ENCODE results near the gene C21orf58.

DNA sequence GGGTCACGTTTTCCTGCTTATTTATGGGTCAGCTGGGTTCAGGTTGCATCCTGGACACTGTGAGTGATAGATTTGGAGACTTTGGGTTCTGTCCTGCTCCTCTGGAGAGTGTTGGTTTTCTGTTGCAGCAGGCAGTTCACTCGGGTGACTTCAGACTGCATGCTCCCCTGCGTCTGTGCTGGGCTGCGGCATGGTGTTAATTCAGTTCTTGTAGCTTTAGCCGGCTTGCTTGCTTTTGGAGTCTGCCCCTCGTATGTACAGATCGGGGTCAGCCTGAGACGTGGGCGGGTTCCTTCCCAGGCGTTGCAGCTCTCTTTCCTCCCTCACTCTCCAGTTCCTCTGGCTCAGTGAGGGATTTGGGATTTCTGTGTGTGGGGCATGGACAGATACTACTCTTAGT is 38.3 kb upstream of the C21orf58 start:
- TF ChIP-seq, protein P1, sequence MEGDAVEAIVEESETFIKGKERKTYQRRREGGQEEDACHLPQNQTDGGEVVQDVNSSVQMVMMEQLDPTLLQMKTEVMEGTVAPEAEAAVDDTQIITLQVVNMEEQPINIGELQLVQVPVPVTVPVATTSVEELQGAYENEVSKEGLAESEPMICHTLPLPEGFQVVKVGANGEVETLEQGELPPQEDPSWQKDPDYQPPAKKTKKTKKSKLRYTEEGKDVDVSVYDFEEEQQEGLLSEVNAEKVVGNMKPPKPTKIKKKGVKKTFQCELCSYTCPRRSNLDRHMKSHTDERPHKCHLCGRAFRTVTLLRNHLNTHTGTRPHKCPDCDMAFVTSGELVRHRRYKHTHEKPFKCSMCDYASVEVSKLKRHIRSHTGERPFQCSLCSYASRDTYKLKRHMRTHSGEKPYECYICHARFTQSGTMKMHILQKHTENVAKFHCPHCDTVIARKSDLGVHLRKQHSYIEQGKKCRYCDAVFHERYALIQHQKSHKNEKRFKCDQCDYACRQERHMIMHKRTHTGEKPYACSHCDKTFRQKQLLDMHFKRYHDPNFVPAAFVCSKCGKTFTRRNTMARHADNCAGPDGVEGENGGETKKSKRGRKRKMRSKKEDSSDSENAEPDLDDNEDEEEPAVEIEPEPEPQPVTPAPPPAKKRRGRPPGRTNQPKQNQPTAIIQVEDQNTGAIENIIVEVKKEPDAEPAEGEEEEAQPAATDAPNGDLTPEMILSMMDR (IDR thresholded peaks at IDR 0.05) = no peak
- TF ChIP-seq POLR2A (IDR thresholded peaks at IDR 0.05) = no peak
